GM12878 (cell line): ENCODE data around the gene CXCR1. TPM values are rescaled to one million over a fixed set of nuclear protein-coding genes. Genes with fewer than 3 reads are reported as not detected.

Experiments used
- EP300 ChIP-seq, 2 experiments: fragments of 150-350 bp in 1 of 2; IDR thresholded peaks; 2 replicates each; pipeline ENCODE4 v1.6.1; 2011 to 2012; ENCODE audit warnings: low read depth in 2 of 2, low read length in 2 of 2, borderline replicate concordance in 1 of 2, improper control_type of control experiment in 1 of 2, inconsistent platforms in 1 of 2; ENCODE audit not compliant: control insufficient read depth in 1 of 2
- JUNB ChIP-seq: IDR thresholded peaks from 2 replicates; pipeline ENCODE4 v1.6.1; 2016; ENCODE audit warnings: antibody characterized with exemption, mild to moderate bottlenecking
- NFYB ChIP-seq: IDR thresholded peaks from 2 replicates; pipeline ENCODE4 v1.6.1; 2011; ENCODE audit warnings: low read depth, mild to moderate bottlenecking, low read length, improper control_type of control experiment, moderate library complexity; ENCODE audit not compliant: insufficient read depth
- NKRF ChIP-seq: fragments of 450-650 bp; conservative IDR thresholded peaks from 2 replicates; pipeline ENCODE4 v1.6.1; 2017; ENCODE audit warnings: mild to moderate bottlenecking, moderate library complexity
- RELB ChIP-seq: fragments of 450-650 bp; IDR thresholded peaks from 2 replicates; pipeline ENCODE4 v1.6.1; 2017; ENCODE audit warnings: low read depth, mild to moderate bottlenecking, moderate library complexity
- SIN3A ChIP-seq: IDR thresholded peaks from 2 replicates; pipeline ENCODE4 v1.6.1; 2012; ENCODE audit warnings: low read depth, low read length, improper control_type of control experiment
- TCF7 ChIP-seq: IDR thresholded peaks from 2 replicates; pipeline ENCODE4 v1.6.1; 2014; ENCODE audit warnings: antibody characterized with exemption, borderline replicate concordance
- ZBTB11 ChIP-seq: fragments of 450-650 bp; formaldehyde crosslinking; IDR thresholded peaks from 2 replicates; pipeline ENCODE4 v1.5.0; 2022; ENCODE audit warnings: mild to moderate bottlenecking, missing genetic modification characterization
- ZNF384 ChIP-seq: IDR thresholded peaks from 2 replicates; pipeline ENCODE4 v1.6.1; 2012; ENCODE audit warnings: low read depth, mild to moderate bottlenecking, low read length, improper control_type of control experiment, borderline replicate concordance
- polyA plus RNA-seq, 11 experiments: library from polyadenylated mRNA; depleted of rRNA in 4 of 11; unstranded in 6 of 11; stranded (reverse) in 5 of 11; fragments of >200 nt; fragmentation: Nextera tagmentation in 4 of 11; fragmentation: Illumina TruSeq in 1 of 11; extraction: Ambion mirVana in 4 of 11; extraction: Trizol in 1 of 11; gene quantifications; 1 replicate in 1 of 11; 2 replicates in 10 of 11; pipeline versions ENCODE4 v1.2.1 to v1.2.3, GENCODE V29; 2011 to 2016; ENCODE audit warnings: inconsistent platforms in 2 of 11, missing spikeins in 2 of 11, low read depth in 1 of 11
- total RNA-seq, 4 experiments: library from RNA; depleted of rRNA in 3 of 4; stranded (reverse); fragments of >200 nt in 3 of 4; fragmentation: Illumina TruSeq in 1 of 4; extraction: Trizol in 1 of 4; gene quantifications; 2 replicates each; pipeline versions ENCODE4 v1.2.1 to v1.2.3, GENCODE V29; 2013 to 2021

The CXCR1 gene
- total and polyA plus RNA-seq, 10 of the 15 experiments (the other 5 are each of a cell fraction or from before 2014, with no cell fraction given): not detected

GRCh38 chr2:218214116-218214515 lies 47.4 kb upstream of the CXCR1 start (continued):
- TF ChIP-seq RELB: no peak
- TF ChIP-seq NFYB: no peak
- no peak for TF ChIP-seq ZBTB11 (CRISPR knock-in tag)
- TF ChIP-seq ZNF384: no peak
- TF ChIP-seq TCF7: no peak
- no peak for TF ChIP-seq NKRF
- TF ChIP-seq EP300 (IDR thresholded peaks at IDR 0.05; ENCODE audit: borderline replicate concordance in 1 of 2, control insufficient read depth in 1 of 2, low read depth in 2 of 2, low read length in 2 of 2): no peak
- TF ChIP-seq JUNB: no peak
- no peak for TF ChIP-seq SIN3A
- TF ChIP-seq, all 136 proteins: peak for 0
